C4-2B (cell line): ENCODE measurements around the gene ARHGAP26.

Source experiments
- H3K27ac ChIP-seq: fragments of 450-650 bp; 2 replicates; pipeline ENCODE4 v1.5.1; 2017
- CTCF ChIP-seq: fragments of 450-650 bp; conservative IDR thresholded peaks from 2 replicates; pipeline ENCODE4 v1.5.1; 2017; ENCODE audit warnings: mild to moderate bottlenecking
- ZFX ChIP-seq: fragments of 450-650 bp; IDR thresholded peaks from 2 replicates; pipeline ENCODE4 v1.6.1; 2017

The ARHGAP26 gene

GRCh38 chr5:143128412-143129071, 358.4 kb downstream of the ARHGAP26 start:
- no peak overlapping the region for H3K27ac ChIP-seq
- no peak for TF ChIP-seq CTCF
- TF ChIP-seq ZFX: no peak

- no peak overlapping the region for H3K27ac ChIP-seq
- TF ChIP-seq CTCF (no peak), ZFX (no peak)
Measured at GRCh38 chr5:143129203-143129602, 359.0 kb downstream of the ARHGAP26 start.

GRCh38 chr5:143129910-143130612, 359.9 kb downstream of the ARHGAP26 start:
- no peak for TF ChIP-seq ZFX
- TF ChIP-seq CTCF: no peak
- no peak overlapping the region for H3K27ac ChIP-seq

GRCh38 chr5:143130613-143131305, 360.6 kb downstream of the ARHGAP26 start:
- TF ChIP-seq ZFX (no peak), CTCF (no peak)
- no peak overlapping the region for H3K27ac ChIP-seq

- no peak overlapping the region for H3K27ac ChIP-seq
- TF ChIP-seq CTCF (no peak), ZFX (no peak)
Measured at GRCh38 chr5:143131972-143132371, 361.8 kb downstream of the ARHGAP26 start.

GRCh38 chr5:143132739-143133138, 362.6 kb downstream of the ARHGAP26 start:
- no peak overlapping the region for H3K27ac ChIP-seq

More at GRCh38 chr5:143132739-143133138, 362.6 kb downstream of the ARHGAP26 start:
- TF ChIP-seq CTCF (no peak), ZFX (no peak)
